ENCODE results near the gene ZNF586.
"Not testable (repeated sequence)": the region's sequence is repeated elsewhere in the genome, so short reads cannot be mapped to it uniquely, and the experiment has no call there.

The ZNF586 gene

DNA sequence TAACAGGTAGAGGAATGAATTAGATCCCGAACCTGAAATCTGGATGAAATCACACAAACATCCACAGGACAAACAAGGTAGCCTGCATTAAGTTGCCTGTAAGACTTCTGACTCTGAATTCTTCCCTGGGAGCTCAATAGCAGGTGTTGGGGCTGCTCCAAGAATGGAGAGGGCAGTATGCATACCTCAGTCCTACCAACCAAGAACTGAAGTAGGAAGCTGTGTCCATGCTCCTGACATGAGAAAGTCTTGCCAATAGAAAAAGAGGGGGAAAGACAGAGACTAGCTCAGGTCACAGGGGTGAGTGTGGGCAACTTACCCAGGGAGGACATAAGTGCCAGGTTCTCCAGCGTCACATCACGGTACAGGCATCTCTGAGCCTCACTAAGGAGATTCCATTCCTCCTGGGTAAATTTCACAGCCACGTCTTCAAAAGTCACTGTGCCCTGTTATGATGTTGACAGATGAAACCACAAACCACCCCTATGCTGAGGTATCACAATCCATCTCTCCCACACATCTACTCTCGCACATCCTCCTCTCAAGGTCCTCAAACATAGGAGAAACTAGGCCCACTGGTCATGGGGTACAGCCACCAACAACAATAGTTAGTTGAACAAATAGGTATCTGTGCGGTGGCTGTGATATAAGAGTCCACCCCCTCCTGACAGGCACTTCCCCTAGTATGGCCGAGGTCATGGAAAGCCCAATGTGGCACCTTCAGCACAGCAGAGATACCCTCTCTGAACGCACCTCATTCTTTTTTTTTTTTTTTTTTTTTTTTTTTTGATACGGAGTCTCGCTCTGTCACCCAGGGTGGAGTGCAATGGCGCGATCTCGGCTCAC, 43.7 kb downstream of the ZNF586 start:
- Mint-ChIP-seq H3K4me3 (peak overlapping the region; percentile 92 to 96), H3K27ac (peak overlapping the region in 1 of 2 donors; percentile 29), H3K4me1 (peaks cover 54% of the 10 kb centered on the region)
- not testable (repeated sequence) for DNase-seq, H3K9me3 Mint-ChIP-seq, H3K27me3 Mint-ChIP-seq
- ATAC-seq, result peak; percentile 39

DNA sequence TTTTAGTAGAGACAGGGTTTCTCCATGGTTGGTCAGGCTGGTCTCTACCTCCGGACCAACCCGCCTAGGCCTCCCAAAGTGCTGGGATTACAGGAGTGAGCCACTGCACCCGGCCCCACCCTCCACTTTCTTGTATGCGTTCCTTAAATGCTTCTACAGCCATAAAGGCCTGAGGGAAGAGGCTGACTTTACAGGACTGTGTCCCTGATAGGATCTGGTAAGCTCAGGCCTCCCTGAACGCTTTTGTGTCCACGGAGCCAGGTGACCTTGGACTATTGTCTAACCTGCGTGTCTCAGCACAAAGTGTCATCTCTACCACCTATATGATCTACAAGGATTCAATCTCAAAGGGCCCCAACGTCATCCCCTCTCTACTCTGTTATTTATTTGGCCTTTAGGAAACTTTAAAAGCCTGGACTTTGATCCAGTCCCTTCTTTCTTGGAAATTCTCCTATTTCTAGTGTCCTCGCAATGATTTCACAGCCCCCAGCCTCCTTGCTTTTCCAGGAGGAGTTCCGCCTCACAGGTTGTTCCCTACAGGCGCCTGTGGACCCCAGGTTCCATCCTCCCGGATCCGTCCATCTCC, 44.5 kb downstream of the ZNF586 start:
- ATAC-seq, result no peak
- Mint-ChIP-seq H3K4me3 (peak overlapping the region; percentile 92 to 96), H3K27ac (peak overlapping the region; percentile 94 to 96), H3K9me3 (no peaks in the 10 kb centered on the region), H3K4me1 (peaks cover 58% of the 10 kb centered on the region), H3K27me3 (no peaks in the 10 kb centered on the region)
- no peak for DNase-seq

DNA sequence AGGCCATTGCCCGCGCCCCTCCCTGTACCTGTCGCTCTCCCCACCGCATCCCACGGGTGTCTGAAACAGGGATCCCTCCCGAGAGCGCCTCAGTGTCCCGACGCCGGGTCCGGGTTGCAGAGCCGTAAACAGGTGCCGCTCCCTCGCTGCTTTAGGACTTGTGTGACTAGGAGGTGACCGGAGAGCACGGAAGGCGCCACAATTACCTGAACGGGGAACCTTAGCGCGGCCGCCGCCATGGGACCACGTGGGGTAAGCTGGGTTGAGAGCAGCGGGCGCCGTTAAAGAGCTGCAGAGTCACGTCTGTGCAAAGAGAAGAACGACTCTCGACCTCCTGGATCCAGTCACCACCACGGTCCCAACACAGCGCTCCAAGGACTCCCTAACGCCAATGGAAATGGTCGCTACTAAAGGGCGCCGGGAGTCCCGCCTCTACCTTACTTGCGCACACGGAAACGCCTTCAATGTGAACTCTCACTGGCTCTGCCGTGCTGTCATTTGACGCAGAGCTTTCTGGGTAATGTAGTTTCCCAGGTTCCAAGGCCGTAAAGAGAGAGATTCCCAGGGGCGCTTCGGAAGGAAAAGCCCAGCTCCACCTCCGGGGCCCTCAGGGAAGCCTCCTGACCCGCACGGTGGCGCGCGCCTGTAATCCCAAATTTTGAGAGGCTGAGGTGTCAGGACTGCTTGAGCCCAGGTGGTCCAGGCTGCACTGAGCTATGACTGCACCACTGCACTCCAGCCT, 45.2 kb downstream of the ZNF586 start, which contains the start of gene ZNF552:
Gene ZNF552 (minus strand): TSS at position 409 of the 742 bp plus-strand sequence. CDS start 170 bp downstream, at position 239.
- DNase-seq (peak; percentile 60 to 75), ATAC-seq (peak; percentile 81)
- H3K9me3 Mint-ChIP-seq, result no peaks in the 10 kb centered on the region
- no peaks in the 10 kb centered on the region for H3K27me3 Mint-ChIP-seq
- H3K27ac Mint-ChIP-seq, result peak within 1 kb of the TSS; percentile 94 to 96
- H3K4me1 Mint-ChIP-seq, result peaks cover 64% of the 10 kb centered on the region
- H3K4me3 Mint-ChIP-seq, result peak within 1 kb of the TSS; percentile 92 to 96

DNA sequence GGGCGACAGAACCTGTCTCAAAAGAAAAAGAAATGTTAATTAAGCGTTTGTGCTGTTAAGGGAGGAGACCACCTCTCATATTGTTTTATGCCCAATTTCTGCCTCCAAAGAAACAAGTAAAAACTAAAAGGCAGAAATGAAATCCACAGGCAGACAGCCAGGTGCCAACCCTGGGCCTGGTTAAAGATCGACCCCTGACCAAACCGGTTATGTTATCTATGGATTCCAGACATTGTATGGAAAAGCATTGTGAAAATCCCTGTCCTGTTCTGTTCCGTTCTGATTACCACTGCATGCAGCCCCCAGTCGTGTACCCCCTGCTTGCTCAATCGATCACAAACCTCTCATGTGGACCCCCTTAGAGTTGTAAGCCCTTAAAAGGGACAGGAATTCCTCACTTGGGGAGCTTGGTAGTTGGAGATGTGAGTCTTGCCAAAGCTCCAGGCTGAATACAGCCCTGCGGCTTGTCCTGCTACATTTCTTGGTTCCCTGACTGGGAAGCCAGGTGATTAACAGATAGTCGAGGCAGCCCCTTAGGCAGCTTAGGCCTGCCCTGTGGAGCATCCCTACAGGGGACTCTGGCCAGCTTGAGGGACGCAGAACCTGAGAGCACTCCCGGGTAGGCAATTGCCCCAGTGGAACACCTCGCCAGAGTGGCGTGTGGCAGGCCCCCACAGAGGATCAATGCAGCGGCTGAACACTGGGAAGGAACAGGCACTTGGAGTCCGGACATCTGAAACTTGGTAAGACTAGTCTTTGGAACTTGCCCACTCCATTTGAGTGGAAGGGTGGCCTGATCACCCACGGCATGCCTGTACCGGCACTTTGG, 46.0 kb downstream of the ZNF586 start:
- Mint-ChIP-seq H3K27ac (peak overlapping the region in 1 of 2 donors; percentile 15), H3K9me3 (no peaks in the 10 kb centered on the region), H3K4me1 (peaks cover 68% of the 10 kb centered on the region), H3K4me3 (peak overlapping the region; percentile 92 to 96), H3K27me3 (no peaks in the 10 kb centered on the region)
- ATAC-seq (no peak), DNase-seq (no peak)

DNA sequence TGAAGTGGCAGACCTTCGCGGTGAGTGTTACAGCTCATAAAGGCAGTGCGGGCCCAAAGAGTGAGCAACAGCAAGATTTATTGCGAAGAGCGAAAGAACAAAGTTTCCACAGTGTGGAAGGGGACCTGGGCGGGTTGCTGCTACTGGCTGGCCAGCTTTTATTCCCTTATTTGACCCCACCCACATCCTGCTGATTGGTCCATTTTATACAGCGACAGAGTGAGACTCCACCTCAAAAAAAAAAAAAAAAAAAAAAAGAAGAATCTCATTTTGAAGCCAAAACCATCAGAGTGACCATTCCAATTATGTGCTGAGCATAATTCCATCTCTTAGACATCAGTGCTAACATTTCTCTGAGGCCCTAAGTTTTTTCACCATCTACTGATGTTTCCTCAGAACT, 47.2 kb downstream of the ZNF586 start:
- Mint-ChIP-seq H3K27me3 (no peaks in the 10 kb centered on the region), H3K4me1 (peaks cover 76% of the 10 kb centered on the region), H3K9me3 (no peaks in the 10 kb centered on the region), H3K4me3 (no peak overlapping the region), H3K27ac (no peak overlapping the region)
- DNase-seq, result no peak
- no peak for ATAC-seq

DNA sequence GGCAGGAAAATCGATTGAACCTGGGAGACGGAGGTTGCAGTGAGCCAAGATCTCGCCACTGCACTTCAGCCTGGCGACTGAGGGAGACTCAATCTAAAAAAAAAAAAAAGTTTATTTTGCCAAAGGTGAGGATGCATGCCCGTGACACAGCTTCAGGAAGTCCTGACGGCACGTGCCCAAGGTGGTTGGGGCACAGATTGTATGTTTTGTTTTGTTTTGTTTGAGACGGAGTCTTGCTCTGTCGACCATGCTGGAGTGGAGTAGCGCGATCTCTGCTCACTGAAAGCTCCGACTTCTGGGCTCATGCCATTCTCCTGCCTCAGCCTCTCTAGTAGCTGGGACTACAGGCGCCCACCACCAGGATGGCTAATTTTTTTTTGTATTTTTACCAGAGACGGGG, 48.5 kb downstream of the ZNF586 start:
- no peak for ATAC-seq
- no peaks in the 10 kb centered on the region for H3K27me3 Mint-ChIP-seq
- H3K27ac Mint-ChIP-seq, result no peak overlapping the region
- H3K4me1 Mint-ChIP-seq, result peaks cover 76% of the 10 kb centered on the region
- H3K9me3 Mint-ChIP-seq, result no peaks in the 10 kb centered on the region
- peak overlapping the region in 1 of 2 donors; percentile 55 for H3K4me3 Mint-ChIP-seq
- DNase-seq, result no peak

DNA sequence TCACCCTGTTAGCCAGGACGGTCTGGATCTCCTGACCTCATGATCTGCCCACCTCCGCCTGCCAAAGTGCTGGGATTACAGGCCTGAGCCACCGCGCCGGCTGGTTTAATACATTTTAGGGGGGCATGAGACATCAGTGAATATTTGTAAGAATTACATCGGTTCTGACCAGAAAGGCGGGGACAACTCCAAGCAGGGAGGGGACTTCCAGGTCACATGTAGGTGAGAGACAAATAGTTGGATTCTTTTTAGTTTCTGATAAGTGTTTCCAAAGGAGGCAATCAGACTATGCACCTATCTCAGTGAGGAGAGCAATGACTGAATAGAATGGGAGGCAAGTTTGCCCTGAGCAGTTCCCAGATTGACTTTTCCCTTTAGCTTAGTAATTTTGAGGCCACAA, 48.9 kb downstream of the ZNF586 start:
- Mint-ChIP-seq H3K4me1 (peaks cover 76% of the 10 kb centered on the region), H3K27me3 (no peaks in the 10 kb centered on the region), H3K9me3 (no peaks in the 10 kb centered on the region), H3K4me3 (peak overlapping the region; percentile 34 to 55), H3K27ac (no peak overlapping the region)
- no peak for DNase-seq
- ATAC-seq, result no peak

DNA sequence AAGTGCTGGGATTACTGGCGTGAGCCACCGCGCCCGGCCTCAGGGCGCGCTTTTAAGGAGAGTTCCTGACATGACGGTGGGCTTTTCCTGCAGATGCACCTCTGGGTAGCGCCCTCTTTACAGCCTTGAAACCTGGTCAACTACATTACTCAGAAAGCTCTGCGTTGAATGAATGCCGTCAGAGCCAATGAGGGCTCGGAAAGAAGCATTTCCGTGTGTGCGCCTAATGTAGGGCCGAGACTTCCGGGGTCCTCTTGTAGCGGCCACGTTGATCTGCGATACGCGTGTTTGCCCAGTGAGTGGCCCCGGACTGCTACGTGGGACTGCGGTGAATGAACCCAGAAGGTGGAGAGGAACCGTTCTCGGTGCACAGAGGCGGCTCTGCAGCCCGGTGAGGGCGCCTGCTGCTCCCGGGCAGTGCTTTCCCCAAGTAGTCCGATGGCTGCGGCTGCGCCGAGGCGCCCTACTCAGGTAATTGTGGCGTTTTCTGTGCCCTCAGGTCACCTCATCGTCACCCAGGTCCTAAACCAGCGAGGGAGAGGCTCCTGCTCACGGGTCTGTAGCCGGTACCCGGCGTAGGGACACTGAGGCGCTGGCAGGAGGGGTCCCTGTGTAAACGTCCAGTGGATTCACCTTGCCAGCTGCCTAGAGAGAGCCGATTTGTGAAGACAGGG, 50.1 kb downstream of the ZNF586 start:
- Mint-ChIP-seq H3K27ac (peak overlapping the region; percentile 99), H3K4me1 (peaks cover 70% of the 10 kb centered on the region), H3K9me3 (no peaks in the 10 kb centered on the region), H3K4me3 (peak overlapping the region; percentile 95 to 97), H3K27me3 (no peaks in the 10 kb centered on the region)
- DNase-seq (peak; percentile 78 to 87), ATAC-seq (peak; percentile 94)

DNA sequence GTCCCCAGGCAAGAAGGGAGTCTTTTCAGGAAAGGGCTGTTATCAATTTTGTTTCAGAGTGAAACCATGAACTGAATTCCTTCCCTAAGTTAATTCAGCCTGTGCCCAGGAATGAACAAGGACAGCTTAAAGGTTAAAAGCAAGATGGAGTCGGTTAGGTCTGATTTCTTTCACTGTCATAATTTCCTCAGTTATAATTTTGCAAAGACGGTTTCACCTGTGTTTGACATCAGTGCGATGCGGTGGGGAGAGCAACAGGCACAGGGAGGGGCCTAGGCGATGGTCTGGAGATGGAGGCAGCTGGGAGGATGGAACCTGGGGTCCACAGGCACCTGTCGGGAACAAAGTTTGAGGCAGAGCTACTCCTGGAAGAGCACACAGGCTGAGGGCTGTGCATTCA, 51.1 kb downstream of the ZNF586 start:
- Mint-ChIP-seq H3K4me3 (peak overlapping the region; percentile 95 to 97), H3K27me3 (no peaks in the 10 kb centered on the region), H3K4me1 (peaks cover 60% of the 10 kb centered on the region), H3K27ac (peak overlapping the region; percentile 99), H3K9me3 (no peaks in the 10 kb centered on the region)
- ATAC-seq (no peak), DNase-seq (no peak)

DNA sequence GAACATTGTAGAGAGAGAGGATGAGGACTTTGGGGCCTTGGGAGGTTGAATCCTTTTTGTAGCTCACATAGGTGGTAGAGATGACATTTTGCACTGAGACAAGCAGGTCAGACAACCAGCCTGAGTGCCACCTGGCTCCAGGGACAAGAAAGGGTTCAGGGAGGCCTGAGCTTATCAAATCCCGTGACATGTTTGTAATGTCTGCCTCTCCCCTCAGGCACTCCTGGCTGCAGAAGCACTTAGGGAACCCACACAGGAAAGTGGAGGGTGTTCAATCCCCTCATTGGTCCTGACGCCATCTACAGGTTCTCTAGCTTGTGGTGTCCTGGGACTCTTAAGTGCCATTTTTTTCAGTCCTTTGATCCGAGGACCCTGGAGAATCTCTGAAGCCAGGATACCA, 51.6 kb downstream of the ZNF586 start:
- Mint-ChIP-seq H3K4me3 (peak overlapping the region; percentile 95 to 97), H3K27ac (peak overlapping the region in 1 of 2 donors; percentile 99), H3K4me1 (peaks cover 58% of the 10 kb centered on the region)
- not testable (repeated sequence) for H3K9me3 Mint-ChIP-seq, H3K27me3 Mint-ChIP-seq, DNase-seq, ATAC-seq

DNA sequence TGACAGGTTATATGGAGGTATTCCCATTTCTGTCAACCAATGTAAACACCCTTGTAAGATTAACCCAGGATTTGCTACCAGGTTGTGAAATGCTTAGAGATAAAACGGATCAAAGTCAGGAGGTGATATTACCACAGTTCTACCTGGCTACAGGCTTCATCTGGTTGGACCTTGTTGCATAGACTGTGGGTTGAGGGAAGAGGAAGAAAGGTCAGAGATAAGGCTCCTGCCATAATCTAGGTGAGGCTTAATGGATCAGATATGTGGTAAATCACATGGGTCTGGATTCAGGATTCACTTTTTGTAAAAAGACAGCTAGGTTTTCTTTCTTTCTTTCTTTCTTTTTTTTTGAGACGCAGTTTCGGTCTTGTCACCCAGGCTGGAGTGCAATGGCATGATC, 52.0 kb downstream of the ZNF586 start:
- not testable (repeated sequence) for H3K27ac Mint-ChIP-seq, DNase-seq, H3K27me3 Mint-ChIP-seq, ATAC-seq, H3K9me3 Mint-ChIP-seq
- Mint-ChIP-seq H3K4me3 (peak overlapping the region in 1 of 2 donors; percentile 97), H3K4me1 (peaks cover 59% of the 10 kb centered on the region)

DNA sequence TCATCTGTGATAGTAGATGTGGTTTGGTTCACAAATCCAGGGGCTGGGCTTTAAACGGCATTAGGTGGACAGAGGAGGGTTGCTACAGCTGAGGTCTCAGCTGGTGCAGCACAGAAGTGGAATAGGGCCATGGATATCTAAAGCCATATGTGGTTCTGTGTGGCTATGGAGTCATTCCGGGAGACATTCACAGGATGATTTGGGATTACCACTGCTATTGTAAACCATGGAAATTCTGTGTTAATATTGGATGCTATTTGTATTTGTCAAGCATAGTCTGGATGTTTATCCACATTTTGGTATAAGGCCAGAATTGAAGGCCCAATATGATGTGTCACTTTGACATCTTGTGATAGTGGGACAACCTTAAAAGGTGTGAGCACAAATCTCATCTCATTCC, 53.7 kb downstream of the ZNF586 start:
- Mint-ChIP-seq H3K27ac (peak overlapping the region in 1 of 2 donors; percentile 34), H3K4me1 (peaks cover 67% of the 10 kb centered on the region)
- not testable (repeated sequence) for H3K27me3 Mint-ChIP-seq, H3K9me3 Mint-ChIP-seq, H3K4me3 Mint-ChIP-seq, DNase-seq, ATAC-seq

DNA sequence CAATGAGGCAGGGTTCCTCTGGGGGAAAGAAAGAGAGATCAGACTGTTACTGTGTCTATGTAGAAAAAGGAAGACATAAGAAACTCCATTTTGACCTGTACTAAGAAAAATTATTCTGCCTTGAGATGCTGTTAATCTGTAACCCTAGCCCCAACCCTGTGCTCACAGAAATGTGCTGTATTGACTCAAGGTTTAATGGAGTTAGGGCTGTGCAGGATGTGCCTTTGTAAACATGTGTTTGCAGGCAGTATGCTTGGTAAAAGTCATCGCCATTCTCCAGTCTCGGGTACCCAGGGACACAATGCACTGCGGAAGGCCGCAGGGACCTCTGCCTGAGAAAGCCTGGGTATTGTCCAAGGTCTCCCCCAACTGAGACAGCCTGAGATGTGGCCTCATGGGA, 54.1 kb downstream of the ZNF586 start:
- H3K27ac Mint-ChIP-seq, result peak overlapping the region in 1 of 2 donors; percentile 63
- DNase-seq, H3K9me3 Mint-ChIP-seq, H3K4me3 Mint-ChIP-seq, ATAC-seq, H3K27me3 Mint-ChIP-seq: not testable (repeated sequence)
- peaks cover 63% of the 10 kb centered on the region for H3K4me1 Mint-ChIP-seq

DNA sequence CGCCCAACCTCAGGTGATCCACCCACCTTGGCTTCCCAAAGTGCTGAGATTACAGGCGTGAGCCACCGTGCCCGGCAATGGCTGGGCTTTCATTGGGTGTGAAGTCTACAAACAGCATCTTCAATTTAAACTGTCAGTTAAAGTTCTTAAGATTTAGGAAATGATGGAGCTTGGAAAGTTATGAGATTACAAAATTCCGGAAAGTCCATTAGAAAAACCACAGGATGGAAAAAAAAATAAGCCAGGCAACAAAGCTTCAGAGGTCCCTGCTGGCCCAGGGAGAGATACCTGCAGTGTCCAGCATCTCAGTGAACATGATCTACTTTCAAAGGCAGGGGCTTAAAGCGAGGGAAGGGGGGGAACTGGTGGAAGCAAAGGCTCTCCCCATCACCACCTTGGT, 56.0 kb downstream of the ZNF586 start:
- Mint-ChIP-seq H3K9me3 (no peaks in the 10 kb centered on the region), H3K4me3 (no peak overlapping the region), H3K27me3 (no peaks in the 10 kb centered on the region), H3K27ac (peak overlapping the region; percentile 27 to 34), H3K4me1 (peaks cover 61% of the 10 kb centered on the region)
- ATAC-seq (no peak), DNase-seq (no peak)
